ENCODE data around the gene JPT2. TPM values are rescaled to one million over a fixed set of nuclear protein-coding genes. Genes with fewer than 3 reads are reported as not detected.

The JPT2 gene, protein sequence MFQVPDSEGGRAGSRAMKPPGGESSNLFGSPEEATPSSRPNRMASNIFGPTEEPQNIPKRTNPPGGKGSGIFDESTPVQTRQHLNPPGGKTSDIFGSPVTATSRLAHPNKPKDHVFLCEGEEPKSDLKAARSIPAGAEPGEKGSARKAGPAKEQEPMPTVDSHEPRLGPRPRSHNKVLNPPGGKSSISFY
- total RNA-seq, result 24.4 and 30.3 TPM in 2 replicates

DNA sequence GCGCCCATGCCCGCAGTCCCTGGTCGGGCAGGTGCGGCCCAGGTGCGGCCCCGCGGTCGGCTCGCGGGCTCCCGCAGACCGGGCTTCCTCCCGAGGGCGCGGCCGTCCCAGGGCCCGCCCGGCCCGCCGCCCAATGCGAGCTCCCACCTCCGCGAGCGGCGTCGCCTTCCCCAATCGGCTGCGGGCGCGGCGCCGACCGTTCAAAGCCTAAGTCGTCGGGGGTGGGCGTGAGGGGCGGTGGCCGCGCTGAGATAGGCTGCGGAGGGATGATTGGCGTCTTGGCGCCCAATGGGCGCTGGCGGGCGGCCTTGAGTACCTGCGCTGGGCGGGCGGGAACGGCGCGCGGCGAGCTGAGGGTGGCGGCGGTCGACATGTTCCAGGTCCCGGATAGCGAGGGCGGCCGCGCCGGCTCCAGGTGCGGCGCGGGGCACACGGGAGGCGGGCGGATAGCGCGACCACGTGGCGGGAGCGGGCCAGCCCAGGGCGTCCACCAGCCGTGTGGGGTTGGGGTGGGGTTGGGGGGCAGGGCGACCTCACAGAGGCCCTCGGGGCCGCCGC, at the start of gene JPT2:
JPT2 (plus strand) TSS at position 338 of the 558 bp plus-strand sequence; CDS start at position 372, 34 bp downstream.

GRCh38 chr16:1705688-1706385, 27.8 kb downstream of the JPT2 start, which contains the start of gene MAPK8IP3:
MAPK8IP3 (plus strand) TSS chr16:1706195; CDS start chr16:1706340, 145 bp downstream.

Other genes with a start within 250 kb of the JPT2 start
- gene PERCC1, start 247.2 kb upstream of the JPT2 start, total RNA-seq, result not detected in 2 replicates
- gene CCDC154, start 233.7 kb upstream of the JPT2 start, total RNA-seq, result 0.39 TPM in 1 of 2 replicates, not detected in the other
- gene CLCN7, start 203.3 kb upstream of the JPT2 start, total RNA-seq, result 44.9 and 50.0 TPM in 2 replicates
- gene PTX4, start 189.3 kb upstream of the JPT2 start, total RNA-seq, result 0.37 TPM in 1 of 2 replicates, not detected in the other
- 11.5 and 17.0 TPM in 2 replicates for gene TELO2, start 184.9 kb upstream of the JPT2 start, total RNA-seq
- gene TMEM204, start 144.6 kb upstream of the JPT2 start, total RNA-seq, result 16.8 and 20.5 TPM in 2 replicates
- 14.6 and 23.7 TPM in 2 replicates for gene IFT140, start 66.2 kb upstream of the JPT2 start, total RNA-seq
- 8.2 and 8.8 TPM in 2 replicates for gene CRAMP1, start 65.9 kb upstream of the JPT2 start, total RNA-seq
- 13.9 and 16.6 TPM in 2 replicates for gene MAPK8IP3, start 27.9 kb downstream of the JPT2 start, total RNA-seq
- gene NME3, start 93.3 kb downstream of the JPT2 start, total RNA-seq, result 61.7 and 65.7 TPM in 2 replicates
- 2.6 and 3.7 TPM in 2 replicates for gene EME2, start 94.5 kb downstream of the JPT2 start, total RNA-seq
- gene MRPS34, start 94.9 kb downstream of the JPT2 start, total RNA-seq, result 83.6 and 89.1 TPM in 2 replicates
- 22.7 and 34.8 TPM in 2 replicates for gene SPSB3, start 104.3 kb downstream of the JPT2 start, total RNA-seq
- 61.6 and 65.2 TPM in 2 replicates for gene NUBP2, start 104.7 kb downstream of the JPT2 start, total RNA-seq
- gene IGFALS, start 115.4 kb downstream of the JPT2 start, total RNA-seq, result not detected in 2 replicates
- gene HAGH, start 148.5 kb downstream of the JPT2 start, total RNA-seq, result 13.4 and 28.5 TPM in 2 replicates
- gene FAHD1, start 148.9 kb downstream of the JPT2 start, total RNA-seq, result 38.5 and 44.2 TPM in 2 replicates
- gene MEIOB, start 193.9 kb downstream of the JPT2 start, total RNA-seq, result not detected in 2 replicates
- not detected in 2 replicates for gene HS3ST6, start 240.1 kb downstream of the JPT2 start, total RNA-seq

All from cardiac ventricle fibroblast (primary cell).